ENCODE measurements around the gene SLC17A7.

The SLC17A7 gene

DNA sequence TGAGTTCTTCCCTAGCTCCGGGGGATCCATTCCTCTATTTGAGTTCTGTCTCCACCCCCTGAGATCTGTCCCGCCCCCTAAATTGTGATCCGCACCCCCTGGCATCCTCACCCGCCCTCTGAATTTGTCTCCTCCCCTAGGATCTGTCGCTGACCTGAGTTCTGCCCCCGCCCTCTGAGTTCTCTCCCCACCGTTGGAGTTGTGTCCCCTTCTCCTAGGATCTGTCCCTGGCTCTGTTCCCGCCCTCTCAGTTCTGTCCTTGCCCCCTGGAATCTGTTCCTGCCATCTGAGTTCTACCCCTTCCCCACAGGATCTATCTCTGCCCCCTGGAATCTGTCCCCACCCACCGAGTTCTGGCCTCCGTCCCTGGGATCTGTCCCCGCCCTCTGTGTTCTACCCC, 1.0 kb upstream of the SLC17A7 start:
- peak; percentile 69 to 79 for DNase-seq
- intact Hi-C loops (cut with DNase I; ENCODE audit: low total_unique reads): loop anchor here (2.0 to 10.0 kb wide), 2 partner anchors 50 to 178 kb away; no protein-coding TSS in a partner anchor

DNA sequence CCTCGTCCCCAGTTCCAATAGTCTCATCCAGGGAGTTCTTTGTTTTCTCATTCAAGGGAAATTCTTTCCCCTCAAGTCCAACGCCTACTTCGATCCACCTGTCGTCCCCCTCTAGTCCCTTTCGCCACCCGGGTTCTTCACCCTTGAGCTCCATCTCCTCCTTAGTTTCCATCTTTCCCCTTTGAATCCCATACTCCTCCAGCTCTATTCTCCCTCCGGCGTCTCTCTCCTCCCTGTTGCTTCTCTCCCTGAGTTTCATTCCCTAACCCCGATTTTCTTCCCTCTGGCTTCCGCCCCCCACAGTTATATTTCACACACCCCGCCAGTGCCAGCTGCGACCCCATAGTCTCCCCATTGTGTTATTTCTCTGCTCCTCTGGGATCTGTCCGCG, 628 bp upstream of the SLC17A7 start:
- Histone ChIP-seq H3K27me3 (peaks cover 0 to 56% of the 10 kb centered on the region in 2 donors), H3K36me3 (peaks cover 0 to 9% (median 6%) of the 10 kb centered on the region in 3 donors), H3K4me1 (peaks cover 0 to 21% (median 10%) of the 10 kb centered on the region in 4 donors), H3K27ac (peak overlapping the region in 1 of 2 donors; percentile 77), H3K4me3 (peak overlapping the region; percentile 57 to 80), H3K9me3 (no peaks in the 10 kb centered on the region)
- no peak for DNase-seq
- intact Hi-C loops (cut with DNase I; ENCODE audit: low total_unique reads): loop anchor here (2.0 to 10.0 kb wide), 2 partner anchors 49 to 177 kb away; no protein-coding TSS in a partner anchor
- TF ChIP-seq, protein P1, sequence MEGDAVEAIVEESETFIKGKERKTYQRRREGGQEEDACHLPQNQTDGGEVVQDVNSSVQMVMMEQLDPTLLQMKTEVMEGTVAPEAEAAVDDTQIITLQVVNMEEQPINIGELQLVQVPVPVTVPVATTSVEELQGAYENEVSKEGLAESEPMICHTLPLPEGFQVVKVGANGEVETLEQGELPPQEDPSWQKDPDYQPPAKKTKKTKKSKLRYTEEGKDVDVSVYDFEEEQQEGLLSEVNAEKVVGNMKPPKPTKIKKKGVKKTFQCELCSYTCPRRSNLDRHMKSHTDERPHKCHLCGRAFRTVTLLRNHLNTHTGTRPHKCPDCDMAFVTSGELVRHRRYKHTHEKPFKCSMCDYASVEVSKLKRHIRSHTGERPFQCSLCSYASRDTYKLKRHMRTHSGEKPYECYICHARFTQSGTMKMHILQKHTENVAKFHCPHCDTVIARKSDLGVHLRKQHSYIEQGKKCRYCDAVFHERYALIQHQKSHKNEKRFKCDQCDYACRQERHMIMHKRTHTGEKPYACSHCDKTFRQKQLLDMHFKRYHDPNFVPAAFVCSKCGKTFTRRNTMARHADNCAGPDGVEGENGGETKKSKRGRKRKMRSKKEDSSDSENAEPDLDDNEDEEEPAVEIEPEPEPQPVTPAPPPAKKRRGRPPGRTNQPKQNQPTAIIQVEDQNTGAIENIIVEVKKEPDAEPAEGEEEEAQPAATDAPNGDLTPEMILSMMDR (IDR thresholded peaks at IDR 0.05): no peak

More for the DNA sequence above, 1.0 kb upstream of the SLC17A7 start:
- Histone ChIP-seq H3K4me3 (peak overlapping the region; percentile 57 to 80), H3K36me3 (peaks cover 0 to 13% (median 7%) of the 10 kb centered on the region in 3 donors), H3K4me1 (peaks cover 0 to 21% (median 10%) of the 10 kb centered on the region in 4 donors), H3K27ac (peak overlapping the region; percentile 74 to 77), H3K27me3 (peaks cover 0 to 52% of the 10 kb centered on the region in 2 donors), H3K9me3 (no peaks in the 10 kb centered on the region)
- TF ChIP-seq, protein P1 (IDR thresholded peaks at IDR 0.05): no peak

DNA sequence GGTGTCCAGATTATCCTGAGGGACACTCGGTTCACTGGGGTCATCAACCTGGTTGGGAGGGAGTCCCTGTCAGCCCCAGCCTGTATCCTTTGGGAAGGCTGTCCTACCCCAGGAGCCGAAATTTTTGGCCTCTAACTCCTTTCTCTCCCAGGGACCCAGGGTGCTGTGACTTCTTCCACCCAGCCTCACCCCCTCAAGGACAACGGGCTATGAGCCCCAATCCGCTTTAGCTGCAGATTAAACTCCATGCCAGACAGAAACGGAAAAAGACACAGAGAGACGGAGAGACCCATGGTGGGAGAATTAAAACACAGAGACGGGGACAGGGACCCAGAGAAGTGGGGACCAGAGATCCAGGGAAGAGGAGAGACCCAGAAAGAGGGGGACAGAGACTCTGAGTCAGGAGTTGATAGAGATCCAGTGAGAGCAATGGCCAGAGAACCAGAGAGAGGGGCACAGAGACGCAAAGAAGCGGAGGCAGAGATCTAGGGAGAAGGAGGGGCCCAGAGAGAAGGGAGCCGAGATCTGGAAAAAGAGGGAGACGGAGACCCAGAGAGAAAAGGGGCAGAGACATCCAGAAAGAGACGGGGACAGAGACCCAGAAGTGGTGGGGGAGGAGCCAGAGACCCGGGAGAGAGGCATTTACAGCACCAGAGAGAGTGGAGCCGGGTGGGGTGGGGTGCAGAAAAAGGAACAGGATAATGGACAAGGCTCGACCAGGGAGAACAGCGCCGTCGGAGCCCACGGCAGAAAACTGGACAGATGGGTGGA, 703 bp downstream of the SLC17A7 start:
- intact Hi-C loops (cut with DNase I; ENCODE audit: low total_unique reads): loop anchor here (10.0 kb wide), 1 partner anchor 176 kb away; no protein-coding TSS in a partner anchor
- TF ChIP-seq, protein P1 (IDR thresholded peaks at IDR 0.05): no peak
- Histone ChIP-seq H3K9me3 (no peaks in the 10 kb centered on the region), H3K4me1 (peaks cover 0 to 24% (median 10%) of the 10 kb centered on the region in 4 donors), H3K36me3 (no peaks in the 10 kb centered on the region), H3K27ac (no peak overlapping the region), H3K27me3 (peaks cover 0 to 70% of the 10 kb centered on the region in 2 donors), H3K4me3 (peak overlapping the region; percentile 7 to 34)
- no peak for DNase-seq

DNA sequence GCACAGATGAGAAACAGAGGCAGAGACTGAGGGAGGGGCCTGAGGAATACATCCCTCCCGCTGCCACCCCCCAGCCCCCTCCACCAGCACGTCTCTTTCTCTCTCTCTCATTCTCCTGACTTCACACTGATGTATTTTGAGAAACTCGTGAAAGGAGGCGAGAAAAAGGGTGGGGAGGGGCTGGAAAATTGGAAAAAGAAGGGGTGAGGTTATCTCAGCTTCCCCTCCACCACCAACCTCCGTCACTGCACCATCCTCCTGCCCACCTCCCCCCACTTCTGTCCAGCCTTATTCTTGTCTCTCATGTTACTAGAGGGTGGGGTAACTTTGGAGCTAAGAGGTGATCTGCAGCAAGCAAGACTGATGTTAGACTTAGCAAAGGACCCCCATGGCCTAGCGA, 1.5 kb downstream of the SLC17A7 start:
- H3K27me3 ChIP-seq: peaks cover 0 to 77% of the 10 kb centered on the region in 2 donors
- H3K36me3 ChIP-seq: no peaks in the 10 kb centered on the region
- no peak overlapping the region for H3K27ac ChIP-seq
- intact Hi-C loops (cut with DNase I; ENCODE audit: low total_unique reads): loop anchor here (10.0 kb wide), 1 partner anchor 175 kb away; no protein-coding TSS in a partner anchor
- no peaks in the 10 kb centered on the region for H3K9me3 ChIP-seq
- peaks cover 0 to 24% (median 10%) of the 10 kb centered on the region in 4 donors for H3K4me1 ChIP-seq
- H3K4me3 ChIP-seq: no peak overlapping the region
- TF ChIP-seq, protein P1 (IDR thresholded peaks at IDR 0.05): no peak
- DNase-seq: no peak

DNA sequence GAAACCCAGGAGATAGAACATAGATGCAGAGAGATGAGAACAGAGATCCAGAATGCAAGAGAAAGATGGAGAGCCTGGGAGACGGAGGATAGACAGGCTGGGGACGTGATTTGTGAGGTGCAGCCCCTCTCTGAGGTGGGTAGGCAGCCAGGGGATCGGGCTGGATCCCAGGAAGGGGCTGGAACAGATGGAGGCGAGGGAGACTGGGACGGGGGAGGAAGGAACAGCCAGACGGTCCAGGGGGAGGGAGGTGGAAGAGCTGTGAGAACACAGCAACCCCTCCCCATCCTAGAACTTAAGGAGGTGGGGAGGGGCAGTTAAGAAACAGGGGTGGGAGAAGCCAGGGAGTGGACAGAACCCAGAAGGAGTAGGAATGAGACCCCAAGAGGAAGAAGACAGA, 3.1 kb downstream of the SLC17A7 start:
- Histone ChIP-seq H3K27ac (no peak overlapping the region), H3K9me3 (no peaks in the 10 kb centered on the region), H3K4me3 (no peak overlapping the region), H3K27me3 (peaks cover 0 to 93% of the 10 kb centered on the region in 2 donors), H3K36me3 (no peaks in the 10 kb centered on the region), H3K4me1 (peaks cover 0 to 24% (median 10%) of the 10 kb centered on the region in 4 donors)
- intact Hi-C loops (cut with DNase I; ENCODE audit: low total_unique reads): no loop called here
- DNase-seq: no peak
- TF ChIP-seq, protein P1 (IDR thresholded peaks at IDR 0.05): no peak
